Kidney (tissue), 14 donors: ENCODE measurements around the gene VSX1. TPM values are rescaled to one million over a fixed set of nuclear protein-coding genes. Genes with fewer than 3 reads are reported as not detected.
A peak's percentile ranks its signal among the peaks of the same experiment; 100 is the strongest.

Experiments used
- DNase-seq, 5 donors: peaks; one replicate each; pipeline ENCODE4 v3.0.0-alpha.2; 2013 to 2020
- FAIRE-seq: peaks from 2 replicates; lab custom pipeline; 2012; peaks lifted over from hg19 to GRCh38; lab: Jason Lieb, UNC
- H3K27ac ChIP-seq, 2 donors: one replicate each; pipeline ENCODE4 v1.7.0; 2013; ENCODE audit warnings: low read depth in 2 of 2, low read length in 2 of 2, inconsistent platforms in 1 of 2
- H3K27me3 ChIP-seq: one replicate; pipeline ENCODE4 v1.7.1; 2013; ENCODE audit warnings: low read length, inconsistent platforms; ENCODE audit not compliant: control insufficient read depth, insufficient read depth
- H3K36me3 ChIP-seq, 3 donors: one replicate each; pipeline versions ENCODE4 v1.7.0 to v1.7.1; 2013; ENCODE audit warnings: low read length in 3 of 3, control low read depth in 1 of 3, inconsistent platforms in 1 of 3; ENCODE audit not compliant: insufficient read depth in 3 of 3, control insufficient read depth in 2 of 3
- H3K4me1 ChIP-seq, 3 donors: one replicate each; pipeline versions ENCODE4 v1.7.0 to v1.7.1; 2013; ENCODE audit warnings: low read length in 3 of 3, inconsistent platforms in 1 of 3, low read depth in 1 of 3; ENCODE audit not compliant: control insufficient read depth in 2 of 3, insufficient read depth in 2 of 3
- H3K4me3 ChIP-seq, 3 donors: one replicate each; pipeline versions ENCODE4 v1.7.0 to v1.8.1; 2013; ENCODE audit warnings: low read length in 3 of 3, control low read depth in 1 of 3, inconsistent platforms in 1 of 3
- H3K9ac ChIP-seq, 3 donors: one replicate each; pipeline versions ENCODE4 v1.7.0 to v1.7.1; 2013; ENCODE audit warnings: low read length in 3 of 3, control low read depth in 1 of 3, inconsistent platforms in 1 of 3
- H3K9me3 ChIP-seq, 3 donors: one replicate each; pipeline versions ENCODE4 v1.7.0 to v1.7.1; 2013; ENCODE audit warnings: low read length in 3 of 3, control low read depth in 1 of 3, inconsistent platforms in 1 of 3; ENCODE audit not compliant: control insufficient read depth in 2 of 3, insufficient read depth in 1 of 3
- CTCF ChIP-seq: IDR thresholded peaks from 3 replicates; pipeline ENCODE4 v1.5.1; 2012; ENCODE audit warnings: mild to moderate bottlenecking, moderate library complexity, borderline replicate concordance; ENCODE audit not compliant: insufficient read depth; ENCODE audit errors: extremely low read depth
- intact Hi-C: fragments of 100-400 bp; cut with DNase I; formaldehyde crosslinking; loops from one replicate; pipeline ENCODE4 v1.11.1; 2022
- polyA plus RNA-seq: library from polyadenylated mRNA; stranded (reverse); fragments of 350-450 nt; fragmentation: Illumina TruSeq; extraction: RNeasy Lipid Tissue Mini Kit (QIAGEN cat#74804); gene quantifications from one replicate; pipeline ENCODE4 v1.2.3, GENCODE V29; 2014; ENCODE audit warnings: low read depth, low replicate concordance; ENCODE audit not compliant: insufficient read depth
- total RNA-seq: library from RNA; stranded (reverse); fragmentation: NEBNext Ultra II Directional; extraction: Animal tissue kit (Norgen Biotek cat#: 25700); gene quantifications from one replicate; pipeline ENCODE4 v1.2.1, GENCODE V29; 2021
- donor health status: control.
- donor health status: control.
- donor health status: control.
- donor health status: control.
- donor health status: control.
- donor health status: DM: yes; HTN: yes; CAD: no.
- donor health status: Normal renal cell carcinoma (clear cell type).

Gene VSX1
- total and polyA plus RNA-seq, 2 donors from 2014 or later = 0.41 TPM; not detected in 1

DNA sequence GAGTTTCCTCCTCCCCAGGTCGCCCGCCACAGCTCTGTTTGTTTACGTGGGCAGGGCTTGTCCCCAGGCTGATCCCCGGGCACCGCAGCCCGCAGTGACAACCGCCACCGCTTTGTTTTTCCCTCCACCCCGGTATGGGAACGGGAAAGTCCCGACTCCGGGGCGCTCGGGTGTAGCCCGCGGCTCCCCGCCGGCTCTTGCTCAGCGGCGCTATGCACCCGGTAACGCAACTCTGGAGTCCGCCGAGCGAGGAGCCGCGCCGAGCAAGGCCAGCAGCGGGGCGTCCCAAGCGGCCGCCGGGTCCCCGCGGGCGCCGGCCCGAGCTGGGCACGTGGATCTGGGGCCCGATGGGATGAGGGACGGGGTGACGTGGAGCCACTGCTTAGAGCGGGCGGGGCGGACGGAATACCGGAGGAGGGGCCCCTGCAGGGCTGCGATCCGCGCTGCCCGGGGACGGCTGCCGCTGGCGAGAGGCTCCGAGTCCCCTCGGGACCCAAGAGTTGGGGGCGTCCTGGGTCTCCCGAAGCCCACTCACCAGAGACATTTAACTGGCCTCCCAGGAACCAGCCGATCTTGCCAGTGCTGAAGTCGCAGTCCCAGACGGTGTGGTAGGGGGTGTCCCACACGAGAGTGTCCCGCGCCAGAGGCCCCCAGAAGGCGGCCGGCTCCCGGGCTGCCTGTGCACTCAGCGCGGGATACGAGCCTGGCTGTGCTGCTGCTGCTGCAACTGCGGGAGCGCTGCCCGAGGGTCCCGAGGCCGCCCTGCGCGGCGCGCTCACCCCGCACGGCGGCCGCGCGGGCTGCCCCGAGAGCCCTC lies 24.5 kb downstream of the VSX1 start:
- Histone ChIP-seq H3K9ac (peak overlapping the region in 2 of 3 donors; percentile 76 to 88), H3K9me3 (no peaks in the 10 kb centered on the region), H3K27ac (peak overlapping the region; percentile 95 to 96), H3K4me1 (peaks cover 5 to 50% (median 37%) of the 10 kb centered on the region in 3 donors), H3K36me3 (no peaks in the 10 kb centered on the region), H3K27me3 (peaks cover 3% of the 10 kb centered on the region), H3K4me3 (peak overlapping the region; percentile 39 to 79 (median 76))
- intact Hi-C loops = no loop called here
- no peak for FAIRE-seq
- peak; percentile 64 to 93 (median 75) for DNase-seq
- TF ChIP-seq CTCF = no peak

- TF ChIP-seq CTCF = no peak
- no peak for FAIRE-seq
Observed at GRCh38 chr20:25056690-25057233, 25.2 kb downstream of the VSX1 start.

GRCh38 chr20:25055711-25056495 lies 26.0 kb downstream of the VSX1 start:
- H3K27me3 ChIP-seq = no peaks in the 10 kb centered on the region
- intact Hi-C loops = no loop called here
- FAIRE-seq = no peak
- H3K36me3 ChIP-seq = no peaks in the 10 kb centered on the region
- peaks cover 5 to 59% (median 51%) of the 10 kb centered on the region in 3 donors for H3K4me1 ChIP-seq
- H3K27ac ChIP-seq = peak overlapping the region; percentile 95 to 96
- TF ChIP-seq CTCF = no peak
- H3K9ac ChIP-seq = peak overlapping the region in 2 of 3 donors; percentile 5 to 88
- DNase-seq = peak in 1 of 5 donors; percentile 35
- H3K9me3 ChIP-seq = no peaks in the 10 kb centered on the region
- H3K4me3 ChIP-seq = peak overlapping the region in 2 of 3 donors; percentile 76 to 79

More at GRCh38 chr20:25056690-25057233, 25.2 kb downstream of the VSX1 start:
- peaks cover 5 to 54% (median 42%) of the 10 kb centered on the region in 3 donors for H3K4me1 ChIP-seq
- intact Hi-C loops = no loop called here
- peak overlapping the region in 2 of 3 donors; percentile 76 to 88 for H3K9ac ChIP-seq
- H3K27ac ChIP-seq = peak overlapping the region; percentile 95 to 96
- H3K36me3 ChIP-seq = no peaks in the 10 kb centered on the region
- no peaks in the 10 kb centered on the region for H3K9me3 ChIP-seq
- H3K27me3 ChIP-seq = peaks cover 3% of the 10 kb centered on the region
- H3K4me3 ChIP-seq = peak overlapping the region; percentile 17 to 79 (median 76)
- peak in 2 of 5 donors; percentile 64 to 85 for DNase-seq
